Measurements from ENCODE around the gene PLIN5. TPM values are rescaled to one million over a fixed set of nuclear protein-coding genes. Genes with fewer than 3 reads are reported as not detected.

Gene PLIN5
- total RNA-seq, 4 donors from 2014 or later, result 23.8 to 153 (median 32.8) TPM

- TF ChIP-seq CTCF (IDR thresholded peaks at IDR 0.05; ENCODE audit: low read depth), result no peak
These were observed 19.3 kb downstream of the PLIN5 start for GRCh38 chr19:4515732-4516131.

DNA sequence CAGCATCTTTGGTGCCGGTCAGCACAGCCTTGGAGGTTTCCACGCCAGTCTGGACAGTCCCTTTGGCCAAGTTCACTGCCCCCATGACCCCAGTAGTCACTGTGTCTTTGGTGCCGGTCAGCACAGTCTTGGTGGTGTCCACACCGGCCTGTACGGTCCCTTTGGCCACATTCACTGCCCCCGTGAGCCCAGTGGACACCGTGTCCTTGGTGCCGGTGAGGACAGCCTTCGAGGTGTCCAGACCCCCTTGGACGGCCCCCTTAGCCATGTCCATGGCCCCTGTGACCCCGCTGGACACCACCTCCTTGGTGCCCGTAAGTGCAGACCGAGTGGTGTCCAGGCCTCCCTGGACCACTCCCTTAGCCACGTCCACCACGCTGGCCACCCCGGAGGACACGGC, 21.8 kb downstream of the PLIN5 start:
- no peak for TF ChIP-seq CTCF (IDR thresholded peaks at IDR 0.05; ENCODE audit: low read depth)

DNA sequence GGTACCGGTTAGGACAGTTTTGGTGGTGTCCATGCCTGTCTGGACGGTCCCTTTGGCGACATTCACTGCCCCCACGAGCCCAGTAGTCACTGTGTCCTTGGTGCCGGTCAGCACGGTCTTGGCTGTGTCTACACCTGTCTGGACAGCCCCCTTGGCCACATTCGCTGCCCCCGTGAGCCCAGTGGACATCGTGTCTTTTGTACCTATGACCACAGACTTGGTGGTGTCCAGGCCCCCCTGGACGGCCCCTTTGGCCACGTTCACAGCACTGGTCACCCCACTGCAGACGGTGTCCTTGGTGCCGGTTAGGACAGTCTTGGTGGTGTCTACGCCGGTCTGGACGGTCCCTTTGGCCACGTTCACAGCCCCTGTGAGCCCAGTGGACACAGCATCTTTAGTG, 23.0 kb downstream of the PLIN5 start:
- TF ChIP-seq CTCF (IDR thresholded peaks at IDR 0.05; ENCODE audit: low read depth), result no peak

- no peak for TF ChIP-seq CTCF (IDR thresholded peaks at IDR 0.05; ENCODE audit: low read depth)
These were observed 23.5 kb downstream of the PLIN5 start for GRCh38 chr19:4511300-4512054.

GRCh38 chr19:4510435-4511255, 24.4 kb downstream of the PLIN5 start:
- TF ChIP-seq CTCF (IDR thresholded peaks at IDR 0.05; ENCODE audit: low read depth), result no peak

DNA sequence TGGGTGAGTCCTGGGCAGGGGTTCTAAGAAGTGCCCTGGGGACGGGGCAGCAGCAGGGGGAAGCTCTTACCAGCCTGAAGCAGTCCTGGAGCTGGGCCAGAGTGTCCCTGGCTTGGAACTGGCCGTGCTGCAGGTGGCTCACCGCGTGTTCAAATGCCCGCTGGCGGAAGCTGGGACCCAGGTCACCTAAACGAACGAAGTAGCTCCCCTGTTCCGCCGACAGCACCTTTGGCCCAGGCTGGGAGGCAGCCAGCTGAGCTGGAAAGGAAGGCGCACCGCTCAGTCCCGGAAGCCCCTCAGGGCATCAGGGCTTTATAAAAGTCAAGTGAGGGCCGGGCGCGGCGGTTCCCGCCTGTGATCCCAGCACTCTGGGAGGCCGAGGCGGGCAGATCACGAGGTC, 26.3 kb downstream of the PLIN5 start:
- no peak for TF ChIP-seq CTCF (IDR thresholded peaks at IDR 0.05; ENCODE audit: low read depth)

- TF ChIP-seq CTCF (IDR thresholded peaks at IDR 0.05; ENCODE audit: low read depth), result no peak
These were observed 27.2 kb downstream of the PLIN5 start for GRCh38 chr19:4507804-4508203.
